ENCODE measurements around the gene ERGIC1.

The ERGIC1 gene

DNA sequence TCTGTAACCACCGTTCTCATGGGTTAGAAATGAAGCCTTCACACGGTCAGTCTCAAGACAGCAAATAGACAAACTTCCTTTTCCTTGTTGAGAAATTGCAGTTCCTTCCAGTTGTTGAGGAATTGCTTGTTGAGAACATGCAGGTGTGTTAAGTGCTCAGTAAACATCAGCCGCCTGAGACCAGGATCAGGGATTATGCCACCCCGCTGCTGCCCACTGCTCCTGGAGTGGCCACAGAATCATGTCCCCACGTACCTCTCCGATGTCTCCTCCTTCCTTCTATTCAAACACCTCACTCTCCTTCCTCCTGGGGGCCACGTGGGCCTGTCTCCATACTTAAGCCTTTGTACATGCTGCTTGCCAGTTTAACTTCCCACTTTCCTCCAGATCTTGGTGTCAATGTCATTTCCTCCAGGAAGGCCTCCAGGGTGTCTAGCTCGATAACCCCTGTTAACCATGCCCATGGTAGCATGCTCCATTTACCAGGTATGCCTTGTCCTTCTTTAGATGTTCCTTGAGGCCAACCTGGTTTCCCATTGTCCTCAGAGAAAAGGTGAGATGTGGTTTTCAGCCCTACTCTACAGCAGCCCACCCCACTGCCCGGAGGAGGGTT is 91.4 kb downstream of the ERGIC1 start:
- TF ChIP-seq CTCF (conservative IDR thresholded peaks at IDR 0.05) = no peak
- H3K27ac ChIP-seq = no peak overlapping the region

- H3K27ac ChIP-seq = no peak overlapping the region
- TF ChIP-seq CTCF (conservative IDR thresholded peaks at IDR 0.05) = no peak
Measured at GRCh38 chr5:172926008-172926523, 92.0 kb downstream of the ERGIC1 start.

GRCh38 chr5:172926796-172927195 is 92.7 kb downstream of the ERGIC1 start:
- no peak overlapping the region for H3K27ac ChIP-seq
- TF ChIP-seq CTCF (conservative IDR thresholded peaks at IDR 0.05) = no peak

DNA sequence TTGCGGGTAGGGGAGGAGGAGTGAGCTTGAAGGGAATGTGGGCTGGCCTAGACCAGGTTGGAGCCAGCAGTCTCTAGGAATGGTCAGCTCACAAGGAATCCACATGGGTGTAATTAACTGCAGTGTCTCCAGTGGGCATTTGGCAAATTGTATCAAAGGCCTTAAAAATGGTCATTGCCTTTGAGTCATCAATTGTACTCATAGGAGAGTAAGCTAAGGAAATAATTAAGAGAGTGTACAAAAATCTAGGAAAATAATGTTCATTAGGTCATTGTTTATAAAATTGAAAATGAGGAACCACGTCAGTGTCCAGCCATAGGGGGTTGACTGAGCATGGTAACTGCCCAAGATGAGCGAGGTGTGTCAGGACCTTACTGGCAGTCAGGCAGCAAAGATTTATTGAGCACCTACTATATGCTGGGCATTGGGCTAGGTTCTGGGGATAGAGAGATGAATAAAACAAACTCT is 95.4 kb downstream of the ERGIC1 start:
- H3K27ac ChIP-seq = no peak overlapping the region
- no peak for TF ChIP-seq CTCF (conservative IDR thresholded peaks at IDR 0.05)

DNA sequence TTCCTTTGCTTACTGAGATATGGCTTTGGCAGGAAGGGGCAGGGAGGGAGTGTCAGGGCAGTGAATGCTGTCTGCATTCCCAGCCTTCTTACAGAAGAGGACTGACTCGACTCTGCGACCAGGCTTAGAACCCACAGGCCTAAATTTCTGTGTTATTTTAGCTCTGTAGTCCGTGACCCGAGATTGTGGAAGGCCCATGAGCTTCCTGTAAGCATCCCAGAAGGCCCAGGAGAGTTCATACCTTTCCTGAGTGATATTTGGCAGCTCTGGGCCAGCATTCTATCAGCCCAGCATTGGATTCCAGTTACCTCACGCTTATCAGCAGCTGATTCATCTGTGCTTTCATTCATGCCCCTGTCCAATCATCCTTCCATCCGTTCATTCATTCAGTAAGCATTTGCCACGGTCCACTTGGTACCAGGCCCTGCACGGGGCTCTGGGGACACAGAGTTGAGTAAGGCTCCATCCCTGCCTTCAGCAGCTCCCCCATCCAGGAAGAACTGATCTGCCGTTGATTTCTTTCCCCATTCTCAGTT is 97.0 kb downstream of the ERGIC1 start:
- no peak for TF ChIP-seq CTCF (conservative IDR thresholded peaks at IDR 0.05)
- no peak overlapping the region for H3K27ac ChIP-seq

- no peak overlapping the region for H3K27ac ChIP-seq
Measured at GRCh38 chr5:172932313-172933017, 98.4 kb downstream of the ERGIC1 start.

More at GRCh38 chr5:172932313-172933017, 98.4 kb downstream of the ERGIC1 start:
- peak; percentile 88 for TF ChIP-seq CTCF (conservative IDR thresholded peaks at IDR 0.05)

All from VCaP (cell line).